GM12864 (cell line): ENCODE results near the gene ZRANB3.

Experiments used
- DNase-seq: peaks from one replicate; pipeline ENCODE4 v3.0.0-alpha.2; 2011; ENCODE audit warnings: low read depth
- H3K4me3 ChIP-seq: 2 replicates; pipeline ENCODE4 v1.5.1; 2011; ENCODE audit warnings: mild to moderate bottlenecking, low read depth, low read length, control low read depth
- TF ChIP-seq, protein P1 (sequence below): IDR thresholded peaks from 2 replicates; pipeline ENCODE4 v1.5.1; 2011; ENCODE audit warnings: low read depth, mild to moderate bottlenecking, moderate library complexity, low read length, control low read depth, inconsistent platforms; ENCODE audit errors: missing control alignments

The ZRANB3 gene

GRCh38 chr2:135490376-135490775 lies 40.6 kb downstream of the ZRANB3 start:
- H3K4me3 ChIP-seq = no peak overlapping the region
- no peak for DNase-seq
- TF ChIP-seq, protein P1, sequence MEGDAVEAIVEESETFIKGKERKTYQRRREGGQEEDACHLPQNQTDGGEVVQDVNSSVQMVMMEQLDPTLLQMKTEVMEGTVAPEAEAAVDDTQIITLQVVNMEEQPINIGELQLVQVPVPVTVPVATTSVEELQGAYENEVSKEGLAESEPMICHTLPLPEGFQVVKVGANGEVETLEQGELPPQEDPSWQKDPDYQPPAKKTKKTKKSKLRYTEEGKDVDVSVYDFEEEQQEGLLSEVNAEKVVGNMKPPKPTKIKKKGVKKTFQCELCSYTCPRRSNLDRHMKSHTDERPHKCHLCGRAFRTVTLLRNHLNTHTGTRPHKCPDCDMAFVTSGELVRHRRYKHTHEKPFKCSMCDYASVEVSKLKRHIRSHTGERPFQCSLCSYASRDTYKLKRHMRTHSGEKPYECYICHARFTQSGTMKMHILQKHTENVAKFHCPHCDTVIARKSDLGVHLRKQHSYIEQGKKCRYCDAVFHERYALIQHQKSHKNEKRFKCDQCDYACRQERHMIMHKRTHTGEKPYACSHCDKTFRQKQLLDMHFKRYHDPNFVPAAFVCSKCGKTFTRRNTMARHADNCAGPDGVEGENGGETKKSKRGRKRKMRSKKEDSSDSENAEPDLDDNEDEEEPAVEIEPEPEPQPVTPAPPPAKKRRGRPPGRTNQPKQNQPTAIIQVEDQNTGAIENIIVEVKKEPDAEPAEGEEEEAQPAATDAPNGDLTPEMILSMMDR = no peak

- TF ChIP-seq, protein P1 = no peak
- no peak for DNase-seq
- H3K4me3 ChIP-seq = no peak overlapping the region
These were observed 45.6 kb downstream of the ZRANB3 start for GRCh38 chr2:135485441-135485840.

GRCh38 chr2:135475128-135475527 lies 55.9 kb downstream of the ZRANB3 start:
- TF ChIP-seq, protein P1 = no peak
- H3K4me3 ChIP-seq = no peak overlapping the region
- no peak for DNase-seq

DNA sequence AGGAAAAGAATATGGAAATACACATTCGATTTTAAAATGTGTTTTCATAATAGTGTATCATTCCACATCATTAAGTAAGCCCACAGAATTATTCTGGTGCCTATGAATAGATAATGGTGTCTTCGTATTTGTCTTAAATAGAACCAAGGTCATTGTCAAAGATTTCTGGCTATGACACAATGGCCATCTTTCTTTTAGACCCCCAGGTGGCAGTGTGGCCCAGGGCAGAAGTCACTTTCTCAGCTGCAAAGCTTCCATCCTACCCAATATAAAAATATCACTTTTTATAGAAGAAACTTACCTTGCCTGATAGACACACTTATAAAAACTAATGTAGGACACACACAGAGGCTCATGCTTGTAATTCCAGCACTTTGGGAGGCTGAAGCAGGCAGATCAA lies 57.5 kb downstream of the ZRANB3 start:
- DNase-seq = peak; percentile 1
- H3K4me3 ChIP-seq = no peak overlapping the region
- TF ChIP-seq, protein P1 = peak; percentile 47

GRCh38 chr2:135471106-135471505 lies 59.9 kb downstream of the ZRANB3 start:
- H3K4me3 ChIP-seq = no peak overlapping the region
- TF ChIP-seq, protein P1 = no peak
- DNase-seq = no peak

- no peak for DNase-seq
- no peak overlapping the region for H3K4me3 ChIP-seq
- TF ChIP-seq, protein P1 = no peak
These were observed 73.7 kb downstream of the ZRANB3 start for GRCh38 chr2:135457279-135457678.

- TF ChIP-seq, protein P1 = no peak
- DNase-seq = no peak
- no peak overlapping the region for H3K4me3 ChIP-seq
These were observed 74.2 kb downstream of the ZRANB3 start for GRCh38 chr2:135456835-135457234.
